ENCODE results near the gene ATG4A. TPM values are rescaled to one million over a fixed set of nuclear protein-coding genes. Genes with fewer than 3 reads are reported as not detected.

ATG4A gene
- total and polyA plus RNA-seq, 2 experiments from 2014 or later, result 13.5 to 18.0 TPM

- DNase-seq (ENCODE audit: low spot score), result no peak
- Histone ChIP-seq H3K27me3 (no peaks in the 10 kb centered on the region), H3K4me3 (no peak overlapping the region), H3K9me2 (replicated peaks; ENCODE audit: insufficient read depth) (no peaks in the 10 kb centered on the region), H3K4me2 (no peak overlapping the region), H3K9me3 (ENCODE audit: low read depth) (no peaks in the 10 kb centered on the region), H3K4me1 (ENCODE audit: insufficient read depth) (no peaks in the 10 kb centered on the region), H3K27ac (no peak overlapping the region), H2AFZ (no peak overlapping the region), H3K79me2 (no peaks in the 10 kb centered on the region), H3K36me3 (replicated peaks; ENCODE audit: insufficient read depth, low read depth) (no peaks in the 10 kb centered on the region), H4K20me1 (ENCODE audit: insufficient read depth, poor library complexity, severe bottlenecking) (no peaks in the 10 kb centered on the region)
- WGBS (ENCODE audit: low lambda C conversion rate, missing lambda C conversion rate), result 92% methylated on average over 7 of the region's 7 CpGs
- TF ChIP-seq EZH2phosphoT487 (IDR thresholded peaks at IDR 0.05; ENCODE audit: low read depth, severe bottlenecking, unreplicated experiment) (no peak), CTCF (IDR thresholded peaks at IDR 0.05; ENCODE audit: poor library complexity) (no peak), EZH2 (IDR thresholded peaks at IDR 0.05; ENCODE audit: borderline replicate concordance) (no peak)
These were observed 71.9 kb downstream of the ATG4A start for GRCh38 chrX:108163333-108164082.

GRCh38 chrX:108165383-108166111 lies 74.0 kb downstream of the ATG4A start:
- Histone ChIP-seq H3K9me2 (replicated peaks; ENCODE audit: insufficient read depth) (no peaks in the 10 kb centered on the region), H3K9me3 (ENCODE audit: low read depth) (no peaks in the 10 kb centered on the region), H3K4me3 (no peak overlapping the region), H3K36me3 (replicated peaks; ENCODE audit: insufficient read depth, low read depth) (no peaks in the 10 kb centered on the region), H3K79me2 (no peaks in the 10 kb centered on the region), H3K27ac (peak overlapping the region; percentile 20), H4K20me1 (ENCODE audit: insufficient read depth, poor library complexity, severe bottlenecking) (no peaks in the 10 kb centered on the region), H3K4me1 (ENCODE audit: insufficient read depth) (no peaks in the 10 kb centered on the region), H2AFZ (peak overlapping the region; percentile 13), H3K27me3 (no peaks in the 10 kb centered on the region), H3K4me2 (no peak overlapping the region)
- WGBS (ENCODE audit: low lambda C conversion rate, missing lambda C conversion rate), result 70% methylated on average over 7 of the region's 7 CpGs
- TF ChIP-seq CTCF (IDR thresholded peaks at IDR 0.05; ENCODE audit: poor library complexity) (peak; percentile 49), EZH2 (IDR thresholded peaks at IDR 0.05; ENCODE audit: borderline replicate concordance) (no peak), EZH2phosphoT487 (IDR thresholded peaks at IDR 0.05; ENCODE audit: low read depth, severe bottlenecking, unreplicated experiment) (no peak)
- DNase-seq (ENCODE audit: low spot score), result peak; percentile 52

GRCh38 chrX:108167211-108167872 lies 75.8 kb downstream of the ATG4A start:
- Histone ChIP-seq H3K4me2 (no peak overlapping the region), H3K27me3 (no peaks in the 10 kb centered on the region), H4K20me1 (ENCODE audit: insufficient read depth, poor library complexity, severe bottlenecking) (no peaks in the 10 kb centered on the region), H3K36me3 (replicated peaks; ENCODE audit: insufficient read depth, low read depth) (no peaks in the 10 kb centered on the region), H3K4me1 (ENCODE audit: insufficient read depth) (no peaks in the 10 kb centered on the region), H3K9me2 (replicated peaks; ENCODE audit: insufficient read depth) (no peaks in the 10 kb centered on the region), H3K79me2 (no peaks in the 10 kb centered on the region), H2AFZ (no peak overlapping the region), H3K27ac (no peak overlapping the region), H3K4me3 (no peak overlapping the region), H3K9me3 (ENCODE audit: low read depth) (no peaks in the 10 kb centered on the region)
- no peak for DNase-seq (ENCODE audit: low spot score)
- 65% methylated on average over 5 of the region's 5 CpGs for WGBS (ENCODE audit: low lambda C conversion rate, missing lambda C conversion rate)
- TF ChIP-seq EZH2 (IDR thresholded peaks at IDR 0.05; ENCODE audit: borderline replicate concordance) (no peak), CTCF (IDR thresholded peaks at IDR 0.05; ENCODE audit: poor library complexity) (no peak), EZH2phosphoT487 (IDR thresholded peaks at IDR 0.05; ENCODE audit: low read depth, severe bottlenecking, unreplicated experiment) (no peak)
